Measurements from ENCODE around the gene VTCN1.

- TF ChIP-seq, protein P1, sequence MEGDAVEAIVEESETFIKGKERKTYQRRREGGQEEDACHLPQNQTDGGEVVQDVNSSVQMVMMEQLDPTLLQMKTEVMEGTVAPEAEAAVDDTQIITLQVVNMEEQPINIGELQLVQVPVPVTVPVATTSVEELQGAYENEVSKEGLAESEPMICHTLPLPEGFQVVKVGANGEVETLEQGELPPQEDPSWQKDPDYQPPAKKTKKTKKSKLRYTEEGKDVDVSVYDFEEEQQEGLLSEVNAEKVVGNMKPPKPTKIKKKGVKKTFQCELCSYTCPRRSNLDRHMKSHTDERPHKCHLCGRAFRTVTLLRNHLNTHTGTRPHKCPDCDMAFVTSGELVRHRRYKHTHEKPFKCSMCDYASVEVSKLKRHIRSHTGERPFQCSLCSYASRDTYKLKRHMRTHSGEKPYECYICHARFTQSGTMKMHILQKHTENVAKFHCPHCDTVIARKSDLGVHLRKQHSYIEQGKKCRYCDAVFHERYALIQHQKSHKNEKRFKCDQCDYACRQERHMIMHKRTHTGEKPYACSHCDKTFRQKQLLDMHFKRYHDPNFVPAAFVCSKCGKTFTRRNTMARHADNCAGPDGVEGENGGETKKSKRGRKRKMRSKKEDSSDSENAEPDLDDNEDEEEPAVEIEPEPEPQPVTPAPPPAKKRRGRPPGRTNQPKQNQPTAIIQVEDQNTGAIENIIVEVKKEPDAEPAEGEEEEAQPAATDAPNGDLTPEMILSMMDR (IDR thresholded peaks at IDR 0.05), result no peak
- TF ChIP-seq POLR2AphosphoS5 (IDR thresholded peaks at IDR 0.05; ENCODE audit: low read depth, low read length) (no peak), SIN3A (IDR thresholded peaks at IDR 0.05; ENCODE audit: borderline replicate concordance, insufficient read depth, low read depth, low read length) (no peak)
These were observed 21.8 kb upstream of the VTCN1 start for GRCh38 chr1:117232531-117232930.

Measured in Panc1 (cell line).